GM12873 (cell line): ENCODE data around the gene ZNF407.

Experiments used
- CTCF ChIP-seq: IDR thresholded peaks from 2 replicates; pipeline ENCODE4 v1.5.1; 2012; ENCODE audit warnings: low read depth, mild to moderate bottlenecking, moderate library complexity, low read length, control low read depth; ENCODE audit not compliant: insufficient read depth; ENCODE audit errors: missing control alignments

The ZNF407 gene

DNA sequence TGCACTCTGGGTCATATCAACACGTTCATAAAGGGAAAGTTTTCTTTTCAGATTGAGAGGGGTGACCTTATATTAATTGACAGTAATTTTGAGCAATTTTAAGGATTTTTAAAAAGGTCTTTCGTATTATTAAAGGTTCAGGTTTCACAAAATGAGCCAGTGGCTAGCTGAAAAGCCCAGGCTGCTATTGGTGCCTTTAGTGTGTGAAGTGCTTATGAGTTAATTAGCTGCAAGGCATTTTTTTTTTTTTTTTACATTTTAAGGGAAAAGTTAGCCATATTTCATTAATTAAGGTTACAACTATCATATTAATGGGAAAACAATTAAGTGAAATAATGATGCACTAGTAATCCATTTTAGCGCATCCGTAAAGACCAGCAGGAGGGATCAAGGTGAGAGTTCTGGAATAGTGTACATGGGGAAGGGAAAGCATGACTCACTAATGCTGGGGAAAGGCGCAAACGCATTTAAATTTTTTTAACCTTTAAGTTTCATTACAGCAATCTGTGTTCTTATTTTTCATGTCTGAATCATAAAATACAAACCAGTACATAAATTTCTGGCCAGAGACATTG is 200.0 kb downstream of the ZNF407 start:
- no peak for TF ChIP-seq CTCF

DNA sequence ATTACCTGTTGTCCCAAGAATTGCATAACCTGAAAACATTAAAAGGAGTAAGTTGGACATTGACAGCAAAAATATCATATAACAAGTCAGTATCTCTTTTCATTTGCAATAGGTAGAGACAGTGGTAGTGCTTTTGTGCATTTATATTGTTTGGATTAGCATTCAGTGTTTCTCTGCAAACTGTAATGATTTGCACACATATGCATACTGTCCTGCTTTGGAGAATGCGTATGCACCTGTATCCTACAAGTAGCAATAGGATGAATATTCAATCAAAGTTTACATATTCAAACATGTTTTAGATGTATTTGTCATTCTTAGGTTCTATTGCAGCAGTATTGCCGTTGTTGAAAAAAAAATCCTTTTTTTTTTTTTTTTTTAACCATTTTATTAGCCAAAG is 201.9 kb downstream of the ZNF407 start:
- no peak for TF ChIP-seq CTCF

GRCh38 chr18:74800098-74800497 is 202.4 kb downstream of the ZNF407 start:
- TF ChIP-seq CTCF, result no peak

DNA sequence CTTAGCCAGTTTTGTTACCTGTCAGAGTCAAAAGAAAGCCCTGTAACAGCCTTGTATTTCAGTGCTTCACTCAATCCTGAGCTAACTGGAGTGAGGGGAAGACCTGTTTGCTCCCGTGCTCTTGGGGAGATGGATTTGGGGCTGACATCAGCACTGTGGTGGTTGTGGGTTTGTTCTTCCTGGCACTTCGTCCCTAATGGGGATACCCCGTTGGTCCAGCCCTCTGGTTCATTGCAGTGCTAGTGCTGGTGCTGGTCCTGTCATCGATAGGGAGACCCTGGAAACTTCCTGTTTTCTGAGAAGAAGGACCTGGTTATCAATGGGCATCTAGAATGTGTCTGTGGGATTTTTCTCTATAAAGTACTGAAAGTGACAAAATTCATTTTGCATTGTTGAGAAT is 205.4 kb downstream of the ZNF407 start:
- no peak for TF ChIP-seq CTCF

DNA sequence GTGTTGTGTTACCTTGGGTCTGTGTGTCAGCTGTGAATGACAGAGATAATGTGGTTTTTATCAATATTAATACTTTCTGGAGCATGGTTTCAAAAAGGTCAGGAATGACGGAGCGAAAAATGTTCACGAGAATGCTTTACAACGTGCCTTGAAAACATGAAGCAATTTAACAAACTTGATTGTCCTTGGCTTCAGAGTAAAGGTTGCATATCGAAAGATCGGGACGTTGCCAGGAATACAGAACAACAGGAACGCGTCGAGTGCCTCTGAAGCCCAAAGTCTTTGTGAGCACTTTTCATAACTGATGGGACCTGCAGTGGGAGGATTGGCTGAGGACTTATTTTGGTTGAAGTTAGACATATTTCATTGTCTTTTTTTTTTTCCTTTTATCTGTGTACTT is 206.1 kb downstream of the ZNF407 start:
- TF ChIP-seq CTCF, result no peak

DNA sequence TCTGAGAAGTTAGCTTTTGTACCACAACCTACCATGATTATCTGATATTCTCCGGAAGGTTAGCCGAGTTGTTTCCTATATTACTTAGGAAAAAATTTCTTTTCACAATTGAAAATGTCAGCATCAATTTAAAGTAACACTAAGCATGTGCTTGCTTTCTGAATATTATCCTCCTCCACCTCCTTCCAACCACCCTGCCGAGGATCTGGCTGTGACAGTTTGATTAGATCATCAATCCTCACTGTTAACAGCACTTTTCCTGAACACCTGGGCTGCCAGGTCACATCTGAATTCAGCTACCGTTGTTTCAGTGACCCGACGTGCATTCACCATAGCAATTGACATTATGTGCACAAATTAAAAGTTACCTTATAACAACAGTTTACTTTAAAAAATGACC is 207.0 kb downstream of the ZNF407 start:
- no peak for TF ChIP-seq CTCF

- no peak for TF ChIP-seq CTCF
These were observed 208.4 kb downstream of the ZNF407 start for GRCh38 chr18:74806073-74806472.
